ENCODE results near the gene XRCC6.

DNA sequence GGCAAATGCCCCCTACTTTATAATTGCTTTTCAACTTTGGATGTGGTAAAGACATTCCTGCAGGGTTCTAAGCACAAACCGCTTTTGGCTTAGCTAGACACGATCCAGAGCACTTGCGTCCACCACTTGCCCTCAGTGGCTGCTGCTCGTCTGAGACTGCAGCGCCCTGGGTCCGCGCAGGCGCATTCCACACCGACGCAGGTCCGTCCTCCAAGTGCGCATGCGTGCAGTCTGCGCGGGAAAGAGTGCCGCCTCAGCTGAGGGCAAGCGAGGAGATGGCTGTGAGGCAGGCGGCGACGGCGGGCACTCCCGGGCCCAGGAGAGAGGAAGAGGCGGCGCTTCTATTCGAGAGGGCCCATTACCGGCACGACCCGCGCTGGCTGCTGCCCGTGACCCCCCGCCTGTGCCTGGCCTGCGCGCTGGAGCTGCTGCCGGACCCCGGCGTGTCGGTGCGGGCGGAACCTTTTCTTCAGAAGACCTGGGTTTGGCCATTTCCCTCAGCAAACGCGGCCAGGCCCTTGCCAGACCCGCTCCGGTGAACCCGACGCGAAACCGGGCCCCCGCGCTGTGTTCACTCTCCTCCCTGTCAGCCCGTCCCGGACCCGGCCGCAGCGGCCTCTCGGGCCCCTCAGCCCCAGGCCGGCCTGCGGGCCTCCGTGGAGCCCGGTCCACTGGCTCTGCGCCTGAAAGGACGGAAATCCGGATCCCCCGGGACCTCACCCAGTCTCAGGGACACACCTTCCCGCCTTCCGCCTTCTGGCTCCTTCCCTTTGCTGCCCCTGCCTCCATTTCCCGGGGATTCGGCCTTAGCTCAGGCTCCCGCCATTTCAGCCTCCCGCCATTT lies 78.4 kb downstream of the XRCC6 start, which contains the start of gene MEI1:
- no peak for TF ChIP-seq MAX (IDR thresholded peaks at IDR 0.05)
- TF ChIP-seq USF1 (IDR thresholded peaks at IDR 0.05) = no peak
- TF ChIP-seq REST (IDR thresholded peaks at IDR 0.05; ENCODE audit: low read depth) = no peak
- no peak for TF ChIP-seq NFIC (IDR thresholded peaks at IDR 0.05)
- TF ChIP-seq CEBPB (IDR thresholded peaks at IDR 0.05) = no peak
- TF ChIP-seq EP300 (IDR thresholded peaks at IDR 0.05; ENCODE audit: borderline replicate concordance) = no peak
- no peak for TF ChIP-seq ZBTB7A (IDR thresholded peaks at IDR 0.05; ENCODE audit: low read depth)
